Left hindlimb (tissue), 1 donor: Measurements from ENCODE around the gene AGAP5.
"Not testable (repeated sequence)": the region's sequence is repeated elsewhere in the genome, so short reads cannot be mapped to it uniquely, and the experiment has no call there.

Experiments
- DNase-seq: peaks from one replicate; pipeline ENCODE4 v3.0.0-alpha.2; 2018

Gene AGAP5

GRCh38 chr10:73697675-73698159, at the start of gene AGAP5:
TSS of gene AGAP5 (minus strand) at chr10:73698109. CDS start at chr10:73697755, 354 bp downstream.
- not testable (repeated sequence) for DNase-seq

DNA sequence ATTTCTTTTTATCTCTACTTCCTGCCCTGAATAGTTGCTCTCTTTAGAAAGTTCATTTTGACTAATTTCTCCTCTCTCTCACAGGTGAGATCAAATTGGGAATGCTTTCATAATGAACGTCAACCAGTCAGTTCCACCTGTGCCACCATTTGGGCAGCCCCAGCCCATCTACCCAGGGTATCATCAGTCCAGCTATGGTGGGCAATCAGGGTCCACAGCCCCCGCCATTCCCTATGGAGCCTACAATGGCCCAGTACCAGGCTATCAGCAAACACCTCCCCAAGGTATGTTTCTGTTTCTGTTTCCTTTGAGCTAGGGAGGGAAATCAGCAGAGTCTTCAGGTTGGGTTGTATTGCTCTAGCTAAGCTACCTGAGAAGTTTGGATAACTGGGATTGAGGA, 48.8 kb upstream of the AGAP5 start:
- DNase-seq = no peak

DNA sequence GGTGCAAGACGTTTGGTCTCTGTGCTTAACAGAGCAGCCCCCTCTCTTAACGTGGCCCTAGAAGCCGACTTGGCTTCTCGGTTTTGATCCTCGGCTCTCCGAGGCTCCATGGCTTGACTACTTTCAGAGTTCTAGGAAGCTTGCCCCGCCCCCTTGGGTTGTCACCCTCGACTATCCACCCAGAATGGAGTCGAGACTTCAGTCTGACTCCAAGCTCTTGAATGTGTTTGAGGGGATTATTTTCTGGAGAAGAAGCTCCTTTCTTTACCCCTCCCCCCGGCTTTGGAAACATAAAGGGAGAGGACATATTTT, 46.7 kb upstream of the AGAP5 start:
- DNase-seq = no peak

GRCh38 chr10:73743905-73744663, 46.2 kb upstream of the AGAP5 start, which contains the start of gene SEC24C:
TSS of gene SEC24C (plus strand) at chr10:73744372. CDS start at chr10:73746833, 2,461 bp downstream.
- peak; percentile 98 for DNase-seq

GRCh38 chr10:73743327-73743904, 45.5 kb upstream of the AGAP5 start:
- no peak for DNase-seq

GRCh38 chr10:73742454-73742734, 44.5 kb upstream of the AGAP5 start:
- no peak for DNase-seq

- not testable (repeated sequence) for DNase-seq
These were observed 42.8 kb upstream of the AGAP5 start for GRCh38 chr10:73740501-73741254.

GRCh38 chr10:73734796-73735305, 36.9 kb upstream of the AGAP5 start:
- DNase-seq = no peak

GRCh38 chr10:73734028-73734720, 36.3 kb upstream of the AGAP5 start:
- no peak for DNase-seq

- DNase-seq = no peak
These were observed 35.2 kb upstream of the AGAP5 start for GRCh38 chr10:73732931-73733623.

GRCh38 chr10:73732426-73732825, 34.5 kb upstream of the AGAP5 start:
- no peak for DNase-seq

DNA sequence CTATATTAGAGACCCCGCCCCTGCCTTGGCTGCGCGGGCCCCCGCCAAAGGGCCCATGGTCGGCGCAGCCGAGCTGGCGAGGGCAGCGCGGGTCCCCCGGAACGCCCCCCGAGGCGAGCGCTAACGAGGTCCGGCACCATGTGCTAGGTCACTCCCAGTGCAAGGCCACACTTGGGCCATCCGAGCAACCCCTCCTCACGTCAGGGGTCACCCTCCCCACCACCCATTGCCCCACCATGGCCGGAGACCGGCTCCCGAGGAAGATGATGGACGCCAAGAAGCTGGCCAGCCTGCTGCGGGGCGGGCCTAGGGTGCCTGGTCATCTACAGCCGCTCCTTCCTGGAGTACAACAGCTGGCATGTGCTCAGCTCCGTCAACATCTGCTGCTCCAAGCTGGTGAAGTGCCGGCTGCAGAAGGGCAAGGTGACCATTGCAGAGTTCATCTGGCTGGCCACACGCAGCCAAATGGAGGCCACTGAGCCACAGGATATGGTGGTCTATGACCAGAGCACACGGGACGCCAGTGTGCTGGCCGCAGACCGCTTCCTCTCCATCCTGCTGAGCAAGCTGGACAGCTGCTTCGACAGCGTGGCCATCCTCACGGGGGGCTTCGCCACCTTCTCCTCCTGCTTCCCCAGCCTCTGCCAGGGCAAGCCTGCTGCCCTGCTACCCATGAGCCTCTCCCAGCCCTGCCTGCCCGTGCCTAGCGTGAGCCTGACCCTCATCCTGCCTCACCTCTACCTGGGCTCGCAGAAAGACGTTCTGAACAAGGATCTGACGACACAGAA, 33.9 kb upstream of the AGAP5 start:
- DNase-seq = no peak

DNA sequence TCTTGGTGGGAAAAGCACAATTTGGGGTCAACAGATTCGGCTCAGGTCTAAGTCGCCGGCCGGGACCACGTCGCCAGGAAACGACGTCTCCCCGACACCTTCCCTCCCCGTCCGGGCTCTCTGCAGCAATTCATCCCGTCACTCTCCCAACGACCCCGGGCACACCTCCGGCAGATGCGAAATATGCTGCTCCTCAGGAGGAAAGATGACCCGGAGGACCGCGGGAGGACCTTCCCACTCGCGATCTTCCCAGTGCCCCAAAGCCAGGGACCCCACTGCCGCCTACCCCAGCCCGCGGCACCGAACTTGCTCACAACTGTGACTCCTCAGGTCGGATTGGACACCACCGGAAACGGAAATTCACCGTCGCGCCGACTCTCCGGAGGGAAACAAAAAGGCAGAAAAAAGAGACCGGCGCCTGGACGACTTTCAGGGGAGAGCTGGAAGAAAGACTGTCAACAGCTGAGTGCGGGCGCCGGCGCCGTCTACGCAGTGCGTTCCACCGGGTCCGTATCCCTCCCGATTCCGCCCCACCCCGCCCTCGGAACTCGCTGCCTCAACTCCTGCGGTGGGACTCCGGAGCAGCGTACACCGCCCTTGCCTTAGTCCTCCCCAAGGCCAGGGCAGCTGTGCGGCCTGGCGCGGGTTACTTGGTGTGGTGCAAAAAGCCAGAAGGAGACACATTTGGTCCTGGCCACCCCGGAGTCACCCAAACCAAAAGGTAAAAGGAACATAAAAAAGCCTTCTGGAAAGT, 32.4 kb upstream of the AGAP5 start:
- DNase-seq = peak; percentile 94

- not testable (repeated sequence) for DNase-seq
These were observed 31.9 kb upstream of the AGAP5 start for GRCh38 chr10:73729781-73730152.

- no peak for DNase-seq
These were observed 25.6 kb upstream of the AGAP5 start for GRCh38 chr10:73723516-73723915.

DNA sequence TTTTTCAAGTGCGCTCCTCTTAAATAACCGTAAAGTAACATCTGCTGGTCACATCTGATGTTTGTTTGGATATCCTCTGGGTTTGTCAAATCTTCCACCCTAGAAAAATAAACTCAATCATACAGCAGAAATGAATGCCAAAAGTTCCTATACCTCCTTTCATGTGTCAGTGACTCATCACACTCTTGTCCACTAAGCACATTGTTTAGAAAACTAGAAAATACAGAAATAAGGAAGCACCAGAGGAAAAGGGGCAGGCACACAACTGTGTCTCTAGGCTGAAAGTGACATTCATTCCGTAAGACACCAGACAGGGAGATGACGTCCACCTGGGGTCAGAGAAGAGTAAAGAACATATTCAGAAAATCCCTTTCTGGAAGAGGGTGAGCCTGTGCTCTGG, 22.7 kb upstream of the AGAP5 start:
- DNase-seq = not testable (repeated sequence)

GRCh38 chr10:73717556-73717955, 19.6 kb upstream of the AGAP5 start:
- DNase-seq = no peak

DNA sequence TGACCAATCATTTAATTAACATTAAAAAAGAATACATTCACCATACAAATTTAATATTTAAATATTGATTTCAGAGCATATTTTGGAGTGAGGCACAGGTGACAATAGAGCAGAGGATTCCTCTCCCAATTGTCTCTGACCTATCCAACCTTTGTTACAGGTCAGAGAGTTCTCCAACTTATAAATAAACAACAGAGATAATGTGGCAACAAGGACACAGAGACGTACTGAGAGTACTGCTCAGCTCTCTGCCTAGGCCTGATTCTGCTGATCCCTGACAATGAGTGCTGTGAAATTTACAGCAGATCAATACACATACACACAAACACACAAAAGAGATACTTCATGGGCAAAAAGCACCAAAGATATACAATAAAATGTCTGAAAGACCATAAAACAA, 18.3 kb upstream of the AGAP5 start:
- no peak for DNase-seq

DNA sequence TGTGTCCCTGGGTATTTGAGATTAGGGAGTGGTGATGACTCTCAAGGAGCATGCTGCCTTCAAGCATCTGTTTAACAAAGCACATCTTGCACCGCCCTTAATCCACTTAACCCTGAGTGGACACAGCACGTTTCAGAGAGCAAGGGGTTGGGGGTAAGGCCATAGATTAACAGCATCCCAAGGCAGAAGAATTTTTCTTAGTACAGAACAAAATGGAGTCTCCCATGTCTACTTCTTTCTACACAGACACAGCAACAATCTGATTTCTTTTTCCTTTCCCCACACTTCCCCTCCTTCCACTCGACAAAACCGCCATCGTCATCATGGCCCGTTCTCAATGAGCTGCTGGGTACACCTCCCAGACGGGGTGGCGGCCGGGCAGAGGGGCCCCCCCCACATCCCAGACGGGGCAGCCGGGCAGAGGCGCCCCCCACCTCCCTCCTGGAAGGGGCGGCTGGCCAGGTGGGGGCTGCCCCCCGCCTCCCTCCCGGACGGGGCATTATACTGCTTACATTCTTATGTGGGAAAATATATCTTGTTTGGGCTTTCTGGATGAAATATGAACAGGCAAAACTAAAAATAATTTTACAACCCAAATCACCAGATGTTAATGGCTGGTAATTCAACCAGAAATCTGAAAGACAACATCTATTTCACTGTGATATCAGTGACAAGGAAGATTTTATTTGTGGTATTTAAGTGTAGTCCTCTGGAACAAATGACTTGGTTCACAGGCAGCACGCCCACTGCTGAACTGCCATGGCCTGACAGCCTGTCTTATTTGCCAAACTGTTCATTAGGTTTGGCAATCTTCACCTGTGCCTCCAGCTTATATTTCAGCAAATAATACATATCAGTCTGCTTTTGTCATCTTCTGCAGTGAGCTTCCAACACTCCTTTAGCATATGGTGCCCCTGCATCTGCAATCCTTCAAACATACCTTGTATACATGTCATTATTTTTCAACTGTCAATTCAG, 17.6 kb upstream of the AGAP5 start:
- not testable (repeated sequence) for DNase-seq

DNA sequence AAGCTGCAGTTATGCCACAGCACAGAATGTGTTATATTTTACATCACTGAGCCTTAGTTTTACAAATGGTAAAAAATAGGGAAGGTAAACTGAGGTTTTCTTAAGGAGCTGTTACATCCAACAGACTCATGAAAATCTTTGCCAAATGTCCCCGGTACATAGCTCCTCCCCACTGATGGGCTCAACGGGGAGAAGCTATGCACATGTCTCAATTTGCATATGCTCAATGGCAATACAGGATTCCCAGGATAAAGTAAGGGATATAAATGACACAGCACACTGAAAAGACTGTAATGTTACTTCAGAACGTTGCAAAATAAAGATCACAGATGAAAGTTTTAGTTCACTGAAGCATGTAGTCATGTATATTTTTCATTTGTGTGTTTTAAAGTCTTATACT, 16.6 kb upstream of the AGAP5 start:
- DNase-seq = not testable (repeated sequence)
